M059J (cell line): Measurements from ENCODE around the gene ETV6. TPM values are rescaled to one million over a fixed set of nuclear protein-coding genes. Genes with fewer than 3 reads are reported as not detected.

Source experiments
- DNase-seq: peaks from one replicate; pipeline ENCODE4 v3.0.0-alpha.2; 2012; ENCODE audit warnings: low read depth
- total RNA-seq: library from RNA; depleted of rRNA; stranded (reverse); fragments of >200 nt; shearing (Covaris generic); gene quantifications from 2 replicates; pipeline ENCODE4 v1.2.3, GENCODE V29; 2014

The ETV6 gene
- total RNA-seq, 1 experiment from 2014 or later = 11.5 TPM

GRCh38 chr12:11855983-11856374 lies 206.5 kb downstream of the ETV6 start:
- DNase-seq = no peak

DNA sequence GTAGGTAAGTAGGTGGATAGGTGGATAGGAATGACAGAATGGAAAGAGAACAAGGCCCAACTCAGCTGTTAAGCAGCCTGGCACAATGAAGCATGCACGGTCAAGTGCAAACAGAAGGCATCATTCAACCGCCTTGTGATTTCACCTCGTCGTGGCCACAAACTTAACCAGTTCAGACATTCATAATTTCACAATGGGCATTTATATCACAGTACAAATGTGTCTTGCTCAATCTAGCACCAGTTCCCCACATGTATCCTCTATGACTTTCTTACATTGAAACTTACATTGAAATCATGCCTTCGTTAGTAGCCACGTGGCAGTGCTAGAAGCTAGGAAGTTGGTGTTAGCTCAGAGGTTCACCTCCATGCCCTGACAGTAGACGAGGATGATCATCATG lies 207.5 kb downstream of the ETV6 start:
- no peak for DNase-seq

DNA sequence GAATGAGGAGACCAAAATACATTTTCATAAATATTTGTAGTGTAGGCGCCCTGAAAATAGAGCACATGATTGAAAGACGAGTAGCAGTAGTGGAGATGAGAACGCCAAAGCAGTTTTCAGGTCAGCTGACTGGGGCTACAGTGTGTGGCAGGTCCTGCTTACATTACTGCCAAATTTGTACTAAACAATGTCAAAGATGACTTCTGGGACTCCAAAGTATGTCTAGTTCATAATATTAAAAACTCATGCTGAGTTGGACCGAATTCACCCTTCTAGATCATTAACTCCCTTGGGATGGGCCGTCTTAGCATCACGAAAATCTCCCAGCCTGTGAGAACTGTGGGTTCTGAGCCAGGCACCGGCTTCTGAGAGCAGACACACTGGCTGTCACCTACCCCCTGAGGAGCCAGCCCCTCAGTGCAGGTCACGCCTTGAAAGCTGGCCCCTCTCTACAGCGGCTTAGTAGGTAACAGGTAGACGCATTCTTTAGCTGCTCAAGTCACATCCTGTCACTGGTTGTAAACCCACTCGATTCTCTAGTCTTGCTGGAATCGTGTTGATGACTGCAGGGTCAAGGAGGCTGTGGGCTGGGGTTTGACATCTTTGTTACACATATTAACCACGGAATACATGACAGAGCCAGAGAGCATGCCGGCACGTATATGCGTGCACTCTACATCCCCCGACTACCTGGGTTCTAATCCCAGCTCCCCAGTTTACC lies 210.4 kb downstream of the ETV6 start:
- no peak for DNase-seq

GRCh38 chr12:11861155-11861863 lies 211.8 kb downstream of the ETV6 start:
- no peak for DNase-seq

DNA sequence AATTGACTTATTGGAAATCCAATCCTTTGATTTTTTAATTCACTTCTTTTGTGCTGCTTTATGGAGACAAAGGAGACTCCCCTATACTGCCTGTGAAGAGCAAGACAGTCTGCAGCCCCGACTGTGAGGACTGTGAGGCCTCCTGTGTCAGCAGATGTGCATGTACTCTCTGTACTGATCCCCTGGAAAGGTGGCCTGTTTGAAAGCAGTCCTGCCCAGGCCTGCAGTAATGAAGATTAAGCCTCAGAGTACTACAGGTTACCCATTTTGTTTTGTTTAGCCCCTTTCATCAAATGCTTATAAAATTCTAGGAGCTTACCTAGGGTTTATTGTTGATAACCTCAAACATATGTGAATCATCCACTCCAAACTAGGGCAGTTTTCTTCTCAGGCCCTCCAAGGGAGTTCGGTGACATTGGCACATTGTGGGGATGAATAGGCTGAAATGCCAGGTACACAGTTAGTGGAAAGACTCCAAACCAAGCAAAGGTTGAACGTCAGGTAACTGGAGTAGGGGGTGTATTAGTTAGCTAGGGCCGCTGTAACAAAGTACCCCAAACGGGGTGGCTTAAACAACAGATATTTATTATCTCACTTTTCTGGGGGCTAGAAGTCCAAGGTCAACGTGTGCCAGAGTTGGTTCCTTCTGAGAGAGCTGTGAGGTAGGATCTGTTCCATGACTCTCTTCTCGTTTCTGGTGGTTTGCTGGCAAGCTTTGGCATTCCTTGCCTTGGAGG lies 212.6 kb downstream of the ETV6 start:
- DNase-seq = no peak

DNA sequence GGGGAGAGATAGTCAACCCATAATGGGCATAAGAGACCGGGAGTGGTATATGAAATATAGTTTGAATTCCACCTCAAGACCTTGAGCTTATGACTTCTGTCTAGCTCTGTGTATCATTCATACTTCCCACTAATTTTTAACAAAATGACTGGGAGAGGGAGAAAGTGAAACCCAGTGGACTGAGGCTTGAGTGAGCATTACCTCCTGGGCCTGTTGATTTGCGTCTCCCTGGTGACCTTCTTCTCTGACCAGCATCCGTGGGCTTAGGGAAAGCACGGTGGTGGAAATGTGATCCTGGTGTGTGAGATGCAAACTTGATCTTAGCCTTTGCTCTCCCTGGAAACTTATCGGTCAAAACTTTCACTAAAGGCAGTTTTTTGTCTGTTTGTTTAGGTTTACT lies 213.3 kb downstream of the ETV6 start:
- peak; percentile 38 for DNase-seq

- DNase-seq = no peak
Observed at GRCh38 chr12:11863478-11863906, 214.0 kb downstream of the ETV6 start.

- DNase-seq = no peak
Observed at GRCh38 chr12:11863988-11864387, 214.5 kb downstream of the ETV6 start.

DNA sequence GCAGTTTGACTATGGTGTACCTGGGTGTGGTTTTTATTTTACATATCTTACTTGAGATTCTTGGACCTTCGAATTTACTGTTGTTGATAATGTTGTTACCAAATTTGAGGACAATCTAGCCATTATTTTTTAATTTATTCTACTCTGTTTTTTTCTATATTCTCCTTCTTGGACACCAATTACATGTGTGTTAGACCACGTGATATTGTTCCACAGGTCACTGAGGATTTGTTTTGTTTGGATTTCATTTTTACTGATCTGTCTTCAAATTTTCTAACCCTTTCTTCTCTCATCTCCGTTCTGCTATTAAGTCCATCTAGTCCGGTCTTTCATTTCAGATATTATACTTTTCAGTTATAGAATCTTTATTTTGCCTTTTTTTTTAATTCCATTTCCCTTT lies 216.3 kb downstream of the ETV6 start:
- no peak for DNase-seq

GRCh38 chr12:11868027-11868426 lies 218.6 kb downstream of the ETV6 start:
- DNase-seq = no peak

GRCh38 chr12:11869406-11869805 lies 219.9 kb downstream of the ETV6 start:
- DNase-seq = no peak

DNA sequence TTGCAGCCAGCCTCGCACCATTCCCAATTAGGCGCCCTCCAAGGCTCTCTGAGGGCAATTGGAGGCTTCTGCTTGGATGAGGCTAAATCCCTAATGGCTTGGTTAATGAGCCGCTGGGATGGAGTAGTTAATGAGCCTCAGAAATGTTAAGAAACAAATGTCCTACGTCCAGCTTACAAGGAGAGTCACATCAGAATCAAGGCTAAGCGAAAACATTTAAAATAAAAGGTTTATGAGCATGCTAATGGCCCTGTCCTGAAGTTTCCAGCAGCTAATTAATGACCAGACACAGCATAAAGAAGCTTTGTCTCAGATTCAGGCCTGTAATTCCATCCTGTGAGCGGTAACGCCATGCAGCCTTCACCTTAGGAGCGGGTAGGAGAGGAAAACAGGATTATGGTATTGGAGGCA lies 220.6 kb downstream of the ETV6 start:
- DNase-seq = no peak

DNA sequence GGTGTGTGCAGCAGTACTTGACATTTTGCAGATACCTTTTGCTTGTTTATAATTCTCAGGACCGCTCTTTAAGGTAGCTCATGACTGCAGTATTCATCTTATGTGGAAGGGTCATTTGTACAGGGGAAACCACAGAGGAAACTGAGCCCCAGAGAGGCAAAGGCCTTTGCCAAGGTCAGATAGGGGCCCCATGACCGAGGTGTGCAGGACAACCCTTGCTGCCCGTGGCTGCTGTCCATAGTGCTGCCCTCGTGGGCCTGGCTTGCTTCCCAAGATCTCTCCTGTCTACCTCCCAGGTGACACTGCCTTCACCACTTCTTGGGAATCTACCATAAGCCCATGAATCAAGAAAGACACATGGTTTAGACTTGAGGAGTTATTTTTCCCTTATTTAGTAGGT lies 222.6 kb downstream of the ETV6 start:
- DNase-seq = no peak

- peak; percentile 25 for DNase-seq
Observed at GRCh38 chr12:11875414-11875935, 226.0 kb downstream of the ETV6 start.

DNA sequence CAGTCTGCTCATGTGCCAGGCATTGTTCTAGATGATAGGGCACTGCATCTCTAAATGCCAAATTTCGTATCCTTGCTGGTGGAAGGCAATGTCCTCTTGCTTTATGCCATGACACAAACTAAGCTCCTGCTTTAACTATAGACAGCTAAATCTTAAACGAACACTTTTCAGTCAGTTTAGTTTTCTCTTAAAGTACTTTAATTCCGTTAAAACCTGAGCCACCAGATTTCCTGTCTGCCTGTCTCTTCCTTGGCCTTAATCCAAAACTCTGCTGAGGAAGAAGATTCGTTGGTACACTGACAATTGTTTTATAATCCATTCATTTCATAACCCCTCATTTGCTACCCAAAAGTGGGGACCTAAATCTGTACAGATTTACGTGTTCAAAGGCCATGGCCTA lies 226.8 kb downstream of the ETV6 start:
- no peak for DNase-seq

- DNase-seq = no peak
Observed at GRCh38 chr12:11877102-11877826, 227.8 kb downstream of the ETV6 start.

DNA sequence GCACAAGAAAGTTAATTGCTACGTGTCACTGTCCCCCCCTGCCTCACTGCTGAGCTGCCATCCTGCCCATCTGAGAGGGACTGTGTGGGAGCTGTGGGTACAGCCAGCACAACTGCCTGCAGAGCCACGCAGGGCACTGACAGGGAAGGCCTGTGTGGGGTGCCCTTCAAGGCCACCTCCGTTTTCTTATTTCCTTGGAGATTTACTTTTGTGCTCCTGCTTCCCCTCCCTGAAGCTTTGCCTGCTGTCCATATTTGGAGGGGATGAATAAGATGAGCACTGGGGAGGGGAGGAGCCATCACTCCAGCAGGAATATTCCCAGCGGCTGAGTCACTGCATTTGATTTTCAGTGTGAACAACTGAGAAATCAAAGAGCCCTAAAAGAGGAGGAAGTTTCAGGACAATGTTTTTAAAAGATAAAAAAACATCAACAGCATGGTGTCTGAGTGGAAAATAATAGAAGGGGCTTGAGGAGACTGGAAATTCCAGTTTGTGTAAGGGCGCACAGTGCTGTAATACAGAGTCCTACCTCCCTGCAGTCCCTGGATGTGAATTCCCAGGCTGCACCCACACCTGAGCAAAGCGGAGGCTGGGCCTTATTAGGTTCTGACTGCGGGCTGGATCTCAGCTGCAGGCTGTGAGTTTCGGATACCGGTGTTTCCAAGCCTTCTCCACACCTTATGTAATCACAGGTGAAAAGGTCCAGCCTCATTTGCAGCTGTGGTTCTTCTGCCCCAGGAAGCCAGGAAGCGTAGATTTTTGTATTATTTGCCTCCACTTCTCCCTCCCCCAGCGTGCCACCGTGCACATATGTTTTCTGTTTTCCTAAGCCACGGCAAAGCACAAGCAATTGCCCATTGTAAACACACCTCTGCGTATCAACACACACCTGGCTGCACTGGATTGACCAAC lies 228.7 kb downstream of the ETV6 start:
- peak; percentile 89 for DNase-seq

DNA sequence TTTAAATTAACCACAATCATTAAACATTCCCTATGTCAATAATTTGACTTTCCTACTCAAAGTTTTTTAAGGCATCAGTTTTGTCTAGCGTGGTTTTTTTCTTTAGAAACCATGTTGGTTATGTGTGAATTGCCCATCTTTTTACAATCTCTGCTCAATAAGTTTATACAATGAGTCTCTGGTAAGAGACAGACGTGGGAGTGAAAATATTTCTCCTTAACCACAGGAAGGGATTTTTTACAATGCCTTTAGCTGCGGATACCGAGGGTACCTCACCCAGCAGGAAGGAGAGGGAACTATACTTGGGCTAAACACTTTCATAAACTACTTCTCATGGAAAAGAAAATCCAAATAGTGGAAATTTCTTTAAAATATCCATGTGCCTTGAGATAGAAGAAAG lies 229.8 kb downstream of the ETV6 start:
- DNase-seq = peak; percentile 67

GRCh38 chr12:11880381-11880780 lies 230.9 kb downstream of the ETV6 start:
- no peak for DNase-seq

DNA sequence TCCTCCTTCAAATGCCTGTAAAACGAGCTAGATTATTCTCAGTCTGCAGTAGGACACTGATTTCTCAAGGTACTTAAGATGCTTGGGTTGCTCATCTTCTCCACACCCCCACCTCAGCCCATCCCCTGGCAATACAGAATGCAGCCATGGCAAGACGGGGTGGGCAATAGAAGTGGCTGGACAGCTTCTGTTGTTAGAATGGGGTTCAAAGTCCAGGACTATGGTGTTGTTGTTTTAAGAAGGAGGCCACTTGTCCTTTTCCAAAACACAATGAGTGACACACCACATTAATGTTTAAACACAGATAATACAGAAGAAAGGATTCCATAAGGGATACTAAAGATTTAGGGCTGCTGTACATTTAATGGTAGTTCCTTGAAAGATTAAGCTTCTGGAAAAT lies 232.4 kb downstream of the ETV6 start:
- no peak for DNase-seq
